Measurements from ENCODE around the gene TMOD2.

TMOD2 gene

DNA sequence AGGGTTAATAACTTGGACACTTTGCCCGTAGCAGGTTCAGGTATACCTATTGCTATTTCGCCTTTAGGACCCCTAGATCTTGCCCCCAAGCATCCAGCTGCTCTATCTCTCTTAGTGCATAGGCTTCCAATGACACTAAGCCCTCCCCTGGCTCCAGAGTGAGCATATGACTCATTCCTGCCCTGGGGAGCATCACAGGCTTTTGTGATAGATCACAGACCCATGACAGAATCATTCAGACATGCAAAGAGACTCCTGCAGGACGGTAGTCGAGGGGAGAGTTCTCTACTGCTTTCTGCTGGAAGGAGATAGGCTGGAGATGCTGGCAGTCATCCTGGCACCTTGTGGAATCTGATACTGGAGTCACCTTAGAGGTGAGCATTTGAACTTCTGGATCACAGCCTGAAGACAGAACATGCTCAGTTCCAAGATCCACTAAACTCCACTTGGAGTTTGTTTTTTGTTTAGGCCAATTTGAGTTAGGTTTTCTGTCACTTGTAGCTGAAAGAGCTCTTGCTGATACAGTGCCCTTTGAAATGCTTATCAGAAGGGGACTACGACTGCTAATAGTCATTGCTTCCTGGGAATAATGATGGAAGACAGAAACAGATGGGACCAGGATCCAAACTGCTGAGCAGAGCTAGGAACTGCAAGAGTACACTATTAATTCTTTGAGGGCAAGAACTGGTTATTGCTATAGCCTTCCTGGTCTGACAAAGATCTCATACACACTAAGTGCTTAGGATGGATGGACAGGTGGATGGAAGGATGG is 24.9 kb upstream of the TMOD2 start:
- TF ChIP-seq, protein P1, sequence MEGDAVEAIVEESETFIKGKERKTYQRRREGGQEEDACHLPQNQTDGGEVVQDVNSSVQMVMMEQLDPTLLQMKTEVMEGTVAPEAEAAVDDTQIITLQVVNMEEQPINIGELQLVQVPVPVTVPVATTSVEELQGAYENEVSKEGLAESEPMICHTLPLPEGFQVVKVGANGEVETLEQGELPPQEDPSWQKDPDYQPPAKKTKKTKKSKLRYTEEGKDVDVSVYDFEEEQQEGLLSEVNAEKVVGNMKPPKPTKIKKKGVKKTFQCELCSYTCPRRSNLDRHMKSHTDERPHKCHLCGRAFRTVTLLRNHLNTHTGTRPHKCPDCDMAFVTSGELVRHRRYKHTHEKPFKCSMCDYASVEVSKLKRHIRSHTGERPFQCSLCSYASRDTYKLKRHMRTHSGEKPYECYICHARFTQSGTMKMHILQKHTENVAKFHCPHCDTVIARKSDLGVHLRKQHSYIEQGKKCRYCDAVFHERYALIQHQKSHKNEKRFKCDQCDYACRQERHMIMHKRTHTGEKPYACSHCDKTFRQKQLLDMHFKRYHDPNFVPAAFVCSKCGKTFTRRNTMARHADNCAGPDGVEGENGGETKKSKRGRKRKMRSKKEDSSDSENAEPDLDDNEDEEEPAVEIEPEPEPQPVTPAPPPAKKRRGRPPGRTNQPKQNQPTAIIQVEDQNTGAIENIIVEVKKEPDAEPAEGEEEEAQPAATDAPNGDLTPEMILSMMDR (IDR thresholded peaks at IDR 0.05): no peak
- TF ChIP-seq ZFX (IDR thresholded peaks at IDR 0.05; ENCODE audit: borderline replicate concordance): no peak
- H3K27ac ChIP-seq: 0 out of 2 replicates have a peak overlapping the region, but pooled peaks have one; percentile 11

DNA sequence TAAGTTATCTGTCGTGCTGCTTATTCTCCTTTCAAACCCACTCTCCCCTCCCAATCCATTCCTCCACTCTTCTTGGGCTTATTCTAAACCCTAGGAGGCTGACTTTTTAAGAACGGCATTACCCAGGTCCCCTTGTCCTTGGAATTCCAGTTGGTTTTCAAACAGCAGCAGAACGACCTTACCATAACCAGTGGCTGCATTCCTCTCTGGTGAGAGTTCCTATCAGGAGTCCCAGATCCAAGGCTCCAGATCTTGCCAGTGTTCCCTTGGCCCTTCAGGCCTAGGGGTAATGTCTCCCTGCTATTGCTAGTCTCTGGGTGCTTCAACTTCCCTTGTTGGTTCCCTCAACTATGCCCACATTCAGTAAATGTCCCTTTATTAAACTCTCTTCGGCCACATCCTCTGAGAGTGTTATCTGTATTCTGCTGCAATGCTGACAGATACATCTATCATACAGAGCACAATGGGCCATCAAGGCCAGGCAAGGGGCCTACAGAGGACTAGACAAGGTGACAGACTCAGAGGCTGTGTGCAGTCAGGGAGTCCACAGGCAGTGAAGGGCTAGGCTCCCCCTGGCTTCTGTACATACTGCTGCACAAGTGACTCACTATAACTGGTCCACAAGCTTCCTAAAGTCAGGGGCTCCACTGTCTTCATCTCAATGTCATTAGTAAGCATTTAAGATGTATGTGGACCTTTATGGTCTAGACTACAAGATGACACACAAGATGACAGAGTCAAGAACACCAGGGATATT is 24.1 kb upstream of the TMOD2 start:
- 0 out of 2 replicates have a peak overlapping the region, but pooled peaks have one; percentile 11 for H3K27ac ChIP-seq
- TF ChIP-seq, protein P1 (IDR thresholded peaks at IDR 0.05): 0 out of 2 replicates have a peak, but pooled peaks have one; percentile 6
- no peak for TF ChIP-seq ZFX (IDR thresholded peaks at IDR 0.05; ENCODE audit: borderline replicate concordance)

DNA sequence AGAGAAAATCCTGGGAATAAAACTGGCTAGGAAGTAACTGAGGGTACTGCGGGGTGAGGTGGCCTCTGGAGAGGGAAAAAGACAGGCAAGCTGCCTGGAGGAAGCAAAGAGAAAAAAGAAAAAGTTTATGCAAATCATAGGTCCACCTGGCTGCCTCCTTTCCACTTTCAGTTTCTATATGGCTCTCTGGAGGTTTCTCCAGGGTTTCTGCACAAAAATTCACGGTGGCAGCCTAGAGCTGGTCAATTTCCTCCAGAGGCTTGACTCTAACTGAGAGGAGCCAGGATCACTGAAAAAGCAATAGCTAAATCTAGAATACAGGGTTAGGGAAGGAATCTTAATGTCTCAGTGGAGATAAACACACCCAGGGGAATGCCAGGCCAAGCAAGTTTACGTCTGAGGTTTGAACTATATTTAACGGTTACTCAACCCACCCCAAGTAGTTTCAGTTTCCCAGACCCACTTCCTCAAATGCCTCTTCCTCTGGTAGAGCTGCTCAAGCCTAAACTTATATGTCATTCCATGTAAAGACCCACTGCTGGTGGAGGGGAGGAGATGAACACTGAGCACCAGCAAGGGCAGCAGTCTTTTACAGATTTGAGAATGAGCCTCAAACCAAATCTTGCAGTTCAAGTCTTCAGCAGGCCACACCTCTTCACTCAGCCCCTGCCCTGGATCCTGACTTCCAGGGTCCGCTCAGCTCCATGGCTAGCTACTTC is 19.7 kb upstream of the TMOD2 start:
- H3K27ac ChIP-seq: no peak overlapping the region
- no peak for TF ChIP-seq ZFX (IDR thresholded peaks at IDR 0.05; ENCODE audit: borderline replicate concordance)
- TF ChIP-seq, protein P1 (IDR thresholded peaks at IDR 0.05): no peak

DNA sequence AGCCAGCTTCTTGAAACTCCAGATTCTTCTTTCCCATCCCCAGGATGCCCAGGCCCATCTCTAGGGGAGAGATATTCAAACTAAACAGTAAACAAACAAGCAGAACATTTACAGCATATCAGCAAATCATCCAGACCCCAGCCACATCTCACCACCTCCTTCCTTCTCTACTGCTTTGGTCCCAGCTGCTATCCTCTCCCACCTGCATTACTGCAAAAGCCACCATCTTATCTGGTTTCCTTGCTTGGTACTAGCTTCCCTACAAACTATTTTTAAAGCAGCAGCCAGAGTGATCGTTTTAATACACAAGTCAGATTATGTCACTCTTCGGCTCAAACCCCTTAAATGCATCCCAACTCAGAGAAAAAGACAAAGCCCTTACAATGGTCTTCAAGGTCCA is 18.8 kb upstream of the TMOD2 start:
- no peak overlapping the region for H3K27ac ChIP-seq
- TF ChIP-seq, protein P1 (IDR thresholded peaks at IDR 0.05): no peak
- TF ChIP-seq ZFX (IDR thresholded peaks at IDR 0.05; ENCODE audit: borderline replicate concordance): no peak

DNA sequence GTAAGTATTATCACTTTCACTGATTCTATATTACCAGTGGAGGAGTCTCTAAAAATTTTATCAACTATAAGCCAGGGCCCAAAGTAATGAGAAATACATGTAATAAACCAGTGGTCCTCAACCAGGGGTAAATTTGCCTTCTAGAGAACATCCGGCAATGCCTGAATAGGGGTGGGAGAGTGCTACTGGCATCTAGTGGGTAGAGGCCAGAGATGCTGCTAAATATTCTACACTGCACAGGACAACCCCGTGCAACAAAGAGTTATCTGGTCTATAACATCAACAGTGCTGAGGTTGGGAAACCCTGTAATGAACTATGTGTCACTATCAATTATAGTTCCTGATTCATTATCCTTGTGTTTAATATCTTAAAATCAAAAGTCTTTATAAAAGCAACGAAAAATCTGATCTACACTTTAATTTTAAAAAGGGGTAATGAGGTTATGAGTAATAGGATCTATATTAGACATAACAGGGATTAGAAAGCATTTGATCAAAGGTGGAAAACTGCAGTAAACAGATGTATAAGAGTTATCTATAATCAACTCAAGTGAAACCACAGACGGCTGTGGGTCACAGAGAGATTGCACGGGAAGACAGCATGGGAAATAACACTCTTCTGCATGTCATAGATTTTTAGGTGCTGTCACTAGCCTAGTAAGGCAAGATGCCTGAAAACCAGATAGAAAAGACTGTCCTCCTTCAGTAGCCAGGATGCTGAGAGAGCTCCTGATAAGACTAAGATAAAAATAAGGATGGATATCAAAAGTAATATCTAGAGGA is 16.0 kb upstream of the TMOD2 start:
- no peak overlapping the region for H3K27ac ChIP-seq
- TF ChIP-seq, protein P1 (IDR thresholded peaks at IDR 0.05): no peak
- TF ChIP-seq ZFX (IDR thresholded peaks at IDR 0.05; ENCODE audit: borderline replicate concordance): no peak

DNA sequence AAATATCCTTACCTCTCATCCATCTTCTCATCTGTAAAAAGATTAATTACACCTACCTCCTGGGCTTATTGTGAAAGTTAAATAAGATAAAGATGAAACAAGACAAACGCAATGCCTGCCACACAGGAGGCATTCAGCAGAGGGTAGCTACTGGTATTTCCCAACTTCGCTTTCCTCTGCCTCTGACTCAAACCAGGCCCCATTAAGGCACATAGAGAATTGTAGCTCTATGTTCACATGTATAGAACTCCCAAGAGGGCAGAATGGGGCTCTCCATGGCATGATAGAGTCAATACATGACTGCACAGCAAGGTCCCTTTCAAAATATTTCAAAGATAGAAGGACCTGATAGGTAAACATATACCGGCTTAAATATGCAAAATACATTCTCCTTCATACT is 15.3 kb upstream of the TMOD2 start:
- peak overlapping the region; percentile 78 for H3K27ac ChIP-seq
- TF ChIP-seq ZFX (IDR thresholded peaks at IDR 0.05; ENCODE audit: borderline replicate concordance): no peak
- TF ChIP-seq, protein P1 (IDR thresholded peaks at IDR 0.05): no peak
